HEK293T (cell line): ENCODE data around the gene SYNPO2.

Experiments
- ARNT ChIP-seq: fragments of 450-650 bp; IDR thresholded peaks from 2 replicates; pipeline ENCODE4 v1.6.1; 2017; ENCODE audit warnings: mild to moderate bottlenecking
- BHLHE40 ChIP-seq: fragments of 450-650 bp; IDR thresholded peaks from 2 replicates; pipeline ENCODE4 v1.6.1; 2016; ENCODE audit warnings: mild to moderate bottlenecking, moderate library complexity, borderline replicate concordance
- FOXA1 ChIP-seq: fragments of 450-650 bp; IDR thresholded peaks from 2 replicates; pipeline ENCODE4 v1.6.1; 2016; ENCODE audit warnings: mild to moderate bottlenecking
- FOXK2 ChIP-seq: fragments of 450-650 bp; IDR thresholded peaks from 2 replicates; pipeline ENCODE4 v1.6.1; 2016; ENCODE audit warnings: mild to moderate bottlenecking
- FOXM1 ChIP-seq: fragments of 450-650 bp; IDR thresholded peaks from 2 replicates; pipeline ENCODE4 v1.6.1; 2017; ENCODE audit warnings: mild to moderate bottlenecking, borderline replicate concordance
- L3MBTL2 ChIP-seq: fragments of 450-650 bp; conservative IDR thresholded peaks from 2 replicates; pipeline ENCODE4 v1.6.1; 2016; ENCODE audit warnings: mild to moderate bottlenecking
- LEF1 ChIP-seq: fragments of 450-650 bp; IDR thresholded peaks from 2 replicates; pipeline ENCODE4 v1.6.1; 2017; ENCODE audit warnings: mild to moderate bottlenecking, borderline replicate concordance
- NFRKB ChIP-seq: fragments of 450-650 bp; IDR thresholded peaks from 2 replicates; pipeline ENCODE4 v1.6.1; 2016; ENCODE audit warnings: mild to moderate bottlenecking, moderate library complexity
- SP1 ChIP-seq: fragments of 450-650 bp; IDR thresholded peaks from 2 replicates; pipeline ENCODE4 v1.6.1; 2017
- SUZ12 ChIP-seq: fragments of 450-650 bp; IDR thresholded peaks from 2 replicates; pipeline ENCODE4 v1.6.1; 2016; ENCODE audit warnings: mild to moderate bottlenecking
- ZNF384 ChIP-seq: fragments of 450-650 bp; IDR thresholded peaks from 2 replicates; pipeline ENCODE4 v1.6.1; 2016
- TF ChIP-seq, protein P1 (sequence below): fragments of 450-650 bp; IDR thresholded peaks from 2 replicates; pipeline ENCODE4 v1.6.1; 2016

DNA sequence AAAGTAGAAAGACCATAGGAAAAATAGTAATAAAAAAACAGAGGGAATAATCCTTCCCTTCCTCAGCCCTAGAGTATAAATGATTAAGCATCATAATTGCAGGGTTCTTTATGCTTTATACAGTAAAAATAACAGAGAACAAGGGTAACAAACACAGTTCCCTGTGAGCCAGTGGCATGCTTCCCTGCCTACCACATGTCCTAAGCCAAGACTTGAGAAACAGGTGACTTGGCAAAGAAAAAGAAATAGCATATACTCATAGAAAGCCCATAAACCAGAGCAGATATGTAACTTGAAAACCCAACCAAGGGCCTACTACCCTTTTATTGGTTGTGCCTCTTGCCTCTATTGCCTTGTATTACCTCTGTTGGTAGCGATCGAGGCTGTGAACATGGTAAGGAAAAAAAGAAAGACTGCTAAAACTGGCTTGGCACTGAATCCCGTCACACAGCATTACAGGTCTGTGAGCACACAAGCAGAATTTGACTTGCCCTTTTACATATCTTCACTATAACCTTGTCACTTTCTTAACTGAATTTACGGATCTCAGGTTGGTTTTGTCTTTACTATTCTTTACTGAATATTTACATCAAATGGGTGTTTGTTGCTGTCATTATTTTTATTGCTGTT, 216.1 kb downstream of the SYNPO2 start:
- no peak for TF ChIP-seq FOXK2
- TF ChIP-seq ZNF384, result no peak
- TF ChIP-seq FOXM1, result no peak
- no peak for TF ChIP-seq FOXA1
- no peak for TF ChIP-seq BHLHE40
- no peak for TF ChIP-seq SUZ12
- TF ChIP-seq NFRKB, result no peak
- TF ChIP-seq SP1, result no peak
- TF ChIP-seq, protein P1, sequence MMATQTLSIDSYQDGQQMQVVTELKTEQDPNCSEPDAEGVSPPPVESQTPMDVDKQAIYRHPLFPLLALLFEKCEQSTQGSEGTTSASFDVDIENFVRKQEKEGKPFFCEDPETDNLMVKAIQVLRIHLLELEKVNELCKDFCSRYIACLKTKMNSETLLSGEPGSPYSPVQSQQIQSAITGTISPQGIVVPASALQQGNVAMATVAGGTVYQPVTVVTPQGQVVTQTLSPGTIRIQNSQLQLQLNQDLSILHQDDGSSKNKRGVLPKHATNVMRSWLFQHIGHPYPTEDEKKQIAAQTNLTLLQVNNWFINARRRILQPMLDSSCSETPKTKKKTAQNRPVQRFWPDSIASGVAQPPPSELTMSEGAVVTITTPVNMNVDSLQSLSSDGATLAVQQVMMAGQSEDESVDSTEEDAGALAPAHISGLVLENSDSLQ, result no peak
- TF ChIP-seq LEF1, result no peak
- TF ChIP-seq ARNT, result no peak
- no peak for TF ChIP-seq L3MBTL2
